Hepatocyte (in vitro differentiated cells): ENCODE data around the gene BRIX1. TPM values are rescaled to one million over a fixed set of nuclear protein-coding genes. Genes with fewer than 3 reads are reported as not detected.

Experiments
- DNase-seq: peaks from one replicate; pipeline ENCODE4 v3.0.0-alpha.2; 2016; ENCODE audit warnings: low spot score
- H2AFZ ChIP-seq: fragments of 200-600 bp; sonication (generic); 2 replicates; pipeline ENCODE4 v1.6.0; 2016; ENCODE audit warnings: antibody characterized with exemption, mild to moderate bottlenecking
- H3K27ac ChIP-seq: fragments of 200-600 bp; sonication (generic); 2 replicates; pipeline ENCODE4 v1.5.1; 2016; ENCODE audit warnings: mild to moderate bottlenecking
- H3K27me3 ChIP-seq: fragments of 200-600 bp; sonication (generic); 2 replicates; pipeline ENCODE4 v1.6.1; 2016
- H3K36me3 ChIP-seq: fragments of 200-600 bp; sonication (generic); replicated peaks from 2 replicates; pipeline ENCODE4 v1.5.1; 2016; ENCODE audit warnings: low read depth; ENCODE audit not compliant: insufficient read depth
- H3K4me1 ChIP-seq: fragments of 200-600 bp; sonication (generic); 2 replicates; pipeline ENCODE4 v1.5.1; 2016; ENCODE audit warnings: mild to moderate bottlenecking, moderate library complexity; ENCODE audit not compliant: insufficient read depth
- H3K4me2 ChIP-seq: fragments of 200-600 bp; sonication (generic); 2 replicates; pipeline ENCODE4 v1.6.0; 2016
- H3K4me3 ChIP-seq: fragments of 200-600 bp; sonication (generic); 2 replicates; pipeline ENCODE4 v1.5.1; 2016; ENCODE audit warnings: mild to moderate bottlenecking
- H3K79me2 ChIP-seq: fragments of 200-600 bp; sonication (generic); 2 replicates; pipeline ENCODE4 v1.6.0; 2017; ENCODE audit warnings: mild to moderate bottlenecking
- H3K9me2 ChIP-seq: fragments of 200-600 bp; sonication (generic); replicated peaks from 2 replicates; pipeline ENCODE4 v1.6.0; 2017; ENCODE audit warnings: mild to moderate bottlenecking; ENCODE audit not compliant: insufficient read depth
- H3K9me3 ChIP-seq: fragments of 200-600 bp; sonication (generic); 2 replicates; pipeline ENCODE4 v1.5.1; 2016; ENCODE audit warnings: low read depth, mild to moderate bottlenecking
- H4K20me1 ChIP-seq: fragments of 200-600 bp; sonication (generic); 2 replicates; pipeline ENCODE4 v1.6.0; 2016; ENCODE audit warnings: mild to moderate bottlenecking; ENCODE audit not compliant: insufficient read depth, poor library complexity, severe bottlenecking
- EZH2 ChIP-seq: fragments of 200-600 bp; sonication (generic); IDR thresholded peaks from 2 replicates; pipeline ENCODE4 v1.6.1; 2016; ENCODE audit warnings: antibody characterized with exemption, mild to moderate bottlenecking, borderline replicate concordance
- EZH2phosphoT487 ChIP-seq: fragments of 200-600 bp; sonication (generic); IDR thresholded peaks from one replicate; pipeline ENCODE4 v1.6.1; 2018; ENCODE audit warnings: antibody characterized with exemption, mild to moderate bottlenecking, low read depth, moderate library complexity; ENCODE audit not compliant: unreplicated experiment, severe bottlenecking
- WGBS: methylation state at CpG from one replicate; pipeline ENCODE4 v1.1.6; 2016; ENCODE audit warnings: low lambda C conversion rate; ENCODE audit errors: missing lambda C conversion rate; 5-methylcytosine and 5-hydroxymethylcytosine counted together
- polyA plus RNA-seq: library from polyadenylated mRNA; unstranded; fragments of >200 nt; fragmentation: Nextera tagmentation; extraction: Ambion mirVana; gene quantifications from 2 replicates; pipeline ENCODE4 v1.2.1, GENCODE V29; 2016
- total RNA-seq: library from RNA; depleted of rRNA; stranded (reverse); fragments of >200 nt; gene quantifications from 2 replicates; pipeline ENCODE4 v1.2.3, GENCODE V29; 2014
- TF ChIP-seq, protein P1 (sequence below): fragments of 200-600 bp; sonication (generic); IDR thresholded peaks from 2 replicates; pipeline ENCODE4 v1.5.1; 2016; ENCODE audit warnings: antibody characterized with exemption, mild to moderate bottlenecking; ENCODE audit not compliant: poor library complexity

BRIX1 gene
- total and polyA plus RNA-seq, 2 experiments from 2014 or later = 28.6 to 28.7 TPM

DNA sequence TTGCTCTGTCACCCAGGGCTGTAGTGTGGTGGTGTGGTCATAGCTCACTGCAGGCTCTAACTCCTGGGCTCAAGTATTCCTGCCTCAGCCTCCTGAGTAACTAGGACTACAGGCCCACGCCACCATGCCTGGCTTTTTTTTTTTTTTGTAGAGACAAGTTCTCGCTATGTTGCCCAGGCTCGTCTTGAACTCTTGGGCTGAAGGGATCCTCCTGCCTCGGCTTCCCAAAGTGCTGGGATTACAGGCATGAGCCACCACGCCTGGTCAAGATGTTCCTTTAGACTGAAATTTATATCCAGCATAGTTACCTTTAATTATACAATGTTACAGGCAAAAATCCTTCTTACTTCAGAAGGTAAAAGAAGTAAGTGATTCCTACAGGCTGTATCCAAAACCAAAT, 12.3 kb downstream of the BRIX1 start:
- Histone ChIP-seq H3K79me2 (peaks cover 32% of the 10 kb centered on the region), H3K9me3 (no peaks in the 10 kb centered on the region), H4K20me1 (peaks cover 9% of the 10 kb centered on the region), H3K4me2 (no peak overlapping the region), H3K4me3 (no peak overlapping the region), H3K27me3 (no peaks in the 10 kb centered on the region), H3K36me3 (no peaks in the 10 kb centered on the region), H3K27ac (no peak overlapping the region), H2AFZ (no peak overlapping the region), H3K9me2 (no peaks in the 10 kb centered on the region), H3K4me1 (peaks cover 17% of the 10 kb centered on the region)
- WGBS = 93% methylated on average over 5 of the region's 5 CpGs
- TF ChIP-seq EZH2phosphoT487 = no peak
- no peak for DNase-seq

DNA sequence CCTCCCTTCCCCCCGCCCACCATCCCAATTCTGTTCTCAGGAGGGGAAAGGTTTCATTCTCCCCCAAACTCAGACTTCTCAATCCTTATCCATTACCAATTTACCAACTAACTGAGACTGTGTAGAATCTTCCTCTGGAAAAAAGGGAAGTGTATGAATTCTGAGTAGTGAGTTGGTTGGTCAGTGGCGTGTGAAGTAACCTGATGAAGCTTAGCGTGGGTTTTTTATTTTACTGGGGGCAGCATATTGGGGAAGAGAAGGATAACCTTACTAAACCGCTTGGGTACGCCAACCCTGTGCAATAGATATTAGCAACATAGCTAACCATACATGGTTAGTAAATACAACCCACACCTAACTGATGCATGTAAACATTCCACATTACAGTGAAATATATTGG, 12.8 kb downstream of the BRIX1 start:
- DNase-seq = no peak
- H3K4me1 ChIP-seq = peaks cover 16% of the 10 kb centered on the region
- H3K27me3 ChIP-seq = no peaks in the 10 kb centered on the region
- H2AFZ ChIP-seq = peak overlapping the region; percentile 71
- H3K4me3 ChIP-seq = peak overlapping the region; percentile 34
- WGBS = 94% methylated on average over 5 of the region's 5 CpGs
- TF ChIP-seq EZH2 = no peak
- no peak for TF ChIP-seq EZH2phosphoT487
- TF ChIP-seq, protein P1, sequence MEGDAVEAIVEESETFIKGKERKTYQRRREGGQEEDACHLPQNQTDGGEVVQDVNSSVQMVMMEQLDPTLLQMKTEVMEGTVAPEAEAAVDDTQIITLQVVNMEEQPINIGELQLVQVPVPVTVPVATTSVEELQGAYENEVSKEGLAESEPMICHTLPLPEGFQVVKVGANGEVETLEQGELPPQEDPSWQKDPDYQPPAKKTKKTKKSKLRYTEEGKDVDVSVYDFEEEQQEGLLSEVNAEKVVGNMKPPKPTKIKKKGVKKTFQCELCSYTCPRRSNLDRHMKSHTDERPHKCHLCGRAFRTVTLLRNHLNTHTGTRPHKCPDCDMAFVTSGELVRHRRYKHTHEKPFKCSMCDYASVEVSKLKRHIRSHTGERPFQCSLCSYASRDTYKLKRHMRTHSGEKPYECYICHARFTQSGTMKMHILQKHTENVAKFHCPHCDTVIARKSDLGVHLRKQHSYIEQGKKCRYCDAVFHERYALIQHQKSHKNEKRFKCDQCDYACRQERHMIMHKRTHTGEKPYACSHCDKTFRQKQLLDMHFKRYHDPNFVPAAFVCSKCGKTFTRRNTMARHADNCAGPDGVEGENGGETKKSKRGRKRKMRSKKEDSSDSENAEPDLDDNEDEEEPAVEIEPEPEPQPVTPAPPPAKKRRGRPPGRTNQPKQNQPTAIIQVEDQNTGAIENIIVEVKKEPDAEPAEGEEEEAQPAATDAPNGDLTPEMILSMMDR = no peak
- H3K27ac ChIP-seq = no peak overlapping the region
- H3K4me2 ChIP-seq = peak overlapping the region; percentile 81
- H4K20me1 ChIP-seq = peaks cover 9% of the 10 kb centered on the region
- no peaks in the 10 kb centered on the region for H3K36me3 ChIP-seq
- no peaks in the 10 kb centered on the region for H3K9me3 ChIP-seq
- H3K9me2 ChIP-seq = no peaks in the 10 kb centered on the region
- peaks cover 37% of the 10 kb centered on the region for H3K79me2 ChIP-seq

DNA sequence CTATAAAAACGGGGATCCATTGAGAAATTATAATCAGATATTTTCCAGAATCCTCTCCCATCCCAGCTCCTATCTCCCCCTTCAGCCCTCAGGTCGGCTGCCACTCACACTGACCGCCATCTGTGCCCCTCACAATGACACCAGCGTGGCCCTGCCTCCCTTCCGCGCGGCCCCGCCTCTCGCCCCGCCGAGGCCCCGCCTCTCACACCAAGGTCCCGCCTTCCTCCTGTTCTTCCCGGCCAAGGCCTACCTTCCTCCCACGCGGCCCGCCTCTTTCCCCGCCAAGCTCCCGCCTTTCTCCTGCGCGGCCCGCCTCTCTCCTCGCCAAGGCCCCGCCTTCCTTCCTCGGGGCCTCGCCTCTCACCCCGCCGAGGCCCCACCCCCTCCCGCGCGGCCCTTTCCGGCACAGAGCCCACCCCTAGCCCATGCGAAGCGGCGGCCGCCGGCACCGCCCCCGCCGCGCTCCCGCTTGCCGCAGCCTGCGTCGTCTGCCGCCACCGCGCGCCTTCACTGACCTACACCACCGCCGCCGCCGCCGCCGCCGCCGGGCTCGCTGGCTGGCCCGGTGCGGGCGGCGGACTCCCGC, 13.7 kb downstream of the BRIX1 start, which contains the start of gene DNAJC21:
DNAJC21 (plus strand) TSS at position 426 of the 586 bp plus-strand sequence. CDS start 261 bp downstream, outside the sequence.
- H3K27ac ChIP-seq = peak within 1 kb of the TSS; percentile 99
- H4K20me1 ChIP-seq = peaks cover 9% of the 10 kb centered on the region
- no peaks in the 10 kb centered on the region for H3K9me2 ChIP-seq
- WGBS = 5% methylated on average over 19 of the region's 63 CpGs
- peak; percentile 99 for DNase-seq
- H2AFZ ChIP-seq = peak within 1 kb of the TSS; percentile 71
- no peaks in the 10 kb centered on the region for H3K27me3 ChIP-seq
- H3K36me3 ChIP-seq = no peaks in the 10 kb centered on the region
- H3K4me3 ChIP-seq = peak within 1 kb of the TSS; percentile 64
- H3K4me2 ChIP-seq = peak within 1 kb of the TSS; percentile 84
- H3K4me1 ChIP-seq = peaks cover 13% of the 10 kb centered on the region
- H3K79me2 ChIP-seq = peaks cover 47% of the 10 kb centered on the region
- TF ChIP-seq, protein P1 = no peak
- TF ChIP-seq EZH2 = no peak
- no peak for TF ChIP-seq EZH2phosphoT487
- H3K9me3 ChIP-seq = no peaks in the 10 kb centered on the region

DNA sequence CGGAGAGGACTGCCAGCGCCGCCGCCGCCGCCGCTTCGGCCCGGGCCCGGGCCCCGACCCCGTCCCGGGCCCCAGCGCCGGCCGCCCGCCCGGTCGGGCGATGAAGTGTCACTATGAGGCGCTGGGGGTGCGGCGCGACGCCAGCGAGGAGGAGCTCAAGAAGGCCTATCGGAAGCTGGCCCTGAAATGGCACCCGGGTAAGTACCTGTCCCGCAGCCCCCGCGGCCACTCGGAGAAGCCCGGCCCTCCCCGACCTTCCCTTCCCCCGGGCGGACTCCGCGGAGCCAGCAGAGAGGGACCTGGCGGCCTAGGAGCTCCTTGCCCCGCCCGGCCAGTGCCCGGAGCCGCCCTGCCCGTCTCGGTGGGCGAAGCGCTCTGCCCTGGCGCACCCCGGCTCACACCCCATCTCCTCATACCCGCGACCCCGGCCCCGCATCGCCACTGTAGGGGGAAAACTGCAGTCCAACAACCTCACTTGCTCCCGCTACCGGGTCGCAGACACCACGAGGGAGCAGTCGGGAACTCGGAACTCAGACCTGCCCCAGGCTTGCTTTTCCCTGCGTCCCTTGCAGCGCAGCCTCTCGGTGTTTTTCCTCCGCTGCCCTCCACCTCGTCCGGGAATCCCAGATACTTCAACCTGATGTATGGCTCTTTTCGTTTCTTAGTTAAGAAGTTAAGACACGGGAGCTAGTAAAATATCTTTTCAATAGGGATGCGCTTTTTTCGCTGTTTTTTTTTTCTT, 14.4 kb downstream of the BRIX1 start:
- peaks cover 13% of the 10 kb centered on the region for H3K4me1 ChIP-seq
- H3K36me3 ChIP-seq = no peaks in the 10 kb centered on the region
- H3K4me2 ChIP-seq = peak overlapping the region; percentile 84
- WGBS = 1% methylated on average over 37 of the region's 70 CpGs
- no peaks in the 10 kb centered on the region for H3K27me3 ChIP-seq
- peaks cover 9% of the 10 kb centered on the region for H4K20me1 ChIP-seq
- peak; percentile 92 for DNase-seq
- peak overlapping the region; percentile 46 for H2AFZ ChIP-seq
- peak overlapping the region; percentile 64 for H3K4me3 ChIP-seq
- peak overlapping the region; percentile 99 for H3K27ac ChIP-seq
- no peaks in the 10 kb centered on the region for H3K9me3 ChIP-seq
- H3K79me2 ChIP-seq = peaks cover 54% of the 10 kb centered on the region
- TF ChIP-seq, protein P1 = no peak
- TF ChIP-seq EZH2phosphoT487 (no peak), EZH2 (no peak)
- H3K9me2 ChIP-seq = no peaks in the 10 kb centered on the region
